Right lobe of liver (tissue), 4 donors: ENCODE data around the gene SLC39A10.

ENCODE experiments used
- POLR2A ChIP-seq: fragments of 450-650 bp; IDR thresholded peaks from one replicate; pipeline ENCODE4 v1.6.1; 2017; ENCODE audit warnings: antibody characterized with exemption, mild to moderate bottlenecking
- TF ChIP-seq, protein P1 (sequence below), 4 donors: fragments of 200-600 bp in 3 of 4; fragments of 450-650 bp in 1 of 4; IDR thresholded peaks; one replicate each; pipeline versions ENCODE4 v1.5.1 to v1.8.0; 2016 to 2022; ENCODE audit warnings: antibody characterized with exemption in 4 of 4, mild to moderate bottlenecking in 2 of 4
- donor health status: DM: no; HTN: no; CAD: no.
- donor health status: DM: no; HTN: no; CAD: no.
- donor health status: DM: no; HTN: yes; CAD: no.

DNA sequence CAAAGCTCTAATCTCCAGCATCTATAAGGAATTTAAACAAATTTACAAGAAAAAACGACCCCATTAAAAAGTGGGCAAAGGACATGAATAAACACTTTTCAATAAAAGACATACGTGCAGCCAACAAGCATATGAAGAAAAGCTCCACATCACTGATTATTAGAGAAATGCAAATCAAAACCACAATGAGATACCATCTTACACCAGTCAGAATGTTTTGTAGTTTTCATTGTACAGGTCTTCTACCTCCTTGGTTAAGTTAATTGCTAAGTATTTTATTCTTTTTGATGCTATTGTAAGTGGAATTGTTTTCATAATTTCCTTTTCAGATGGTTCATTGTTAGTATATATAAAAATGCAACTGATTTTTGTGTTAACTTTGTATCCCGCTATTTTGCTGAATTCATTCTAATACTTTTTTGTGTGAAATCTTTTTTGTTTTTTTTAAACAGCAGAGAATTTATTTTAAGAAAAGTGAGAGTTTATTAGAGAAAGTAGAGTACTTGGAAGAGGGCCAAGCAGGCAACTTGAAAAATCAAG is 40.7 kb downstream of the SLC39A10 start:
- TF ChIP-seq, protein P1, sequence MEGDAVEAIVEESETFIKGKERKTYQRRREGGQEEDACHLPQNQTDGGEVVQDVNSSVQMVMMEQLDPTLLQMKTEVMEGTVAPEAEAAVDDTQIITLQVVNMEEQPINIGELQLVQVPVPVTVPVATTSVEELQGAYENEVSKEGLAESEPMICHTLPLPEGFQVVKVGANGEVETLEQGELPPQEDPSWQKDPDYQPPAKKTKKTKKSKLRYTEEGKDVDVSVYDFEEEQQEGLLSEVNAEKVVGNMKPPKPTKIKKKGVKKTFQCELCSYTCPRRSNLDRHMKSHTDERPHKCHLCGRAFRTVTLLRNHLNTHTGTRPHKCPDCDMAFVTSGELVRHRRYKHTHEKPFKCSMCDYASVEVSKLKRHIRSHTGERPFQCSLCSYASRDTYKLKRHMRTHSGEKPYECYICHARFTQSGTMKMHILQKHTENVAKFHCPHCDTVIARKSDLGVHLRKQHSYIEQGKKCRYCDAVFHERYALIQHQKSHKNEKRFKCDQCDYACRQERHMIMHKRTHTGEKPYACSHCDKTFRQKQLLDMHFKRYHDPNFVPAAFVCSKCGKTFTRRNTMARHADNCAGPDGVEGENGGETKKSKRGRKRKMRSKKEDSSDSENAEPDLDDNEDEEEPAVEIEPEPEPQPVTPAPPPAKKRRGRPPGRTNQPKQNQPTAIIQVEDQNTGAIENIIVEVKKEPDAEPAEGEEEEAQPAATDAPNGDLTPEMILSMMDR (IDR thresholded peaks at IDR 0.05) = no peak
- no peak for TF ChIP-seq POLR2A
